Measurements from ENCODE around the gene GALNT6.

DNA sequence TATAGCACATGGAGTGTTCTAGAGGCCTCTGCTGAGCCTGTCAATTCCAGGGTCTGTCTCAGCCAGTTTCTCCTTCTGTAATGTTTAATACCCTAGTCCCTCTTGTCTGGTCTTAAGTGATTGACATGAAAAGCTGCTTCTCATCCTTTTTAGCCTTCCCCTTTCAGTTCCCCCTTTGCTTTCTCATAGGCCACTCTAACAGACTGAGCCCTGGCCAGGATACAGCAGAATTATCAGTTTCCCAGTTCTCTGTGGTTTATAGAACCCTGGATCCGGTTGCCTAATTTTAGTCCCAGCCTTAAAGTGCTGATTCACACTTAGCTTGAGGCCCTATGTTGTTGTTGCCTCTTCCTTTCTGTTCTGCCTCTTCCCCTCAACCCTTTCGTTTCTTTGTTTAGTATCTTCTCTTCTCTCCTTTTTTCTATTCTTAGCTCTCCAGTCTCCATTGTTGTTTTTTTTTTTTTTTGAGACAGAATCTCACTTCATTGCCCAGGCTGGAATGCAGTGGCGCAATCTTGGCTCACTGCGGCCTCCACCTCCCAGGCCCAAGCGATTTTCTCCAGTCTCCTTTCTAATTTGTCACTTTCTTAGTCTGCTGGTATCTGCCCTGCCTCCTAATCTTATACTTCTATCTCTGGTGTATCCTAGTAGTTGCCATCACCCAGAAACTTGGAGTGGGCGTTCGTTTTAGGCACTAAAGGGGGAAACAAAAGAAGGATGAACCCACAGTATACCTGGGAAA, 64.3 kb downstream of the GALNT6 start:
- TF ChIP-seq, protein P1, sequence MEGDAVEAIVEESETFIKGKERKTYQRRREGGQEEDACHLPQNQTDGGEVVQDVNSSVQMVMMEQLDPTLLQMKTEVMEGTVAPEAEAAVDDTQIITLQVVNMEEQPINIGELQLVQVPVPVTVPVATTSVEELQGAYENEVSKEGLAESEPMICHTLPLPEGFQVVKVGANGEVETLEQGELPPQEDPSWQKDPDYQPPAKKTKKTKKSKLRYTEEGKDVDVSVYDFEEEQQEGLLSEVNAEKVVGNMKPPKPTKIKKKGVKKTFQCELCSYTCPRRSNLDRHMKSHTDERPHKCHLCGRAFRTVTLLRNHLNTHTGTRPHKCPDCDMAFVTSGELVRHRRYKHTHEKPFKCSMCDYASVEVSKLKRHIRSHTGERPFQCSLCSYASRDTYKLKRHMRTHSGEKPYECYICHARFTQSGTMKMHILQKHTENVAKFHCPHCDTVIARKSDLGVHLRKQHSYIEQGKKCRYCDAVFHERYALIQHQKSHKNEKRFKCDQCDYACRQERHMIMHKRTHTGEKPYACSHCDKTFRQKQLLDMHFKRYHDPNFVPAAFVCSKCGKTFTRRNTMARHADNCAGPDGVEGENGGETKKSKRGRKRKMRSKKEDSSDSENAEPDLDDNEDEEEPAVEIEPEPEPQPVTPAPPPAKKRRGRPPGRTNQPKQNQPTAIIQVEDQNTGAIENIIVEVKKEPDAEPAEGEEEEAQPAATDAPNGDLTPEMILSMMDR (IDR thresholded peaks at IDR 0.05) = no peak
- no peak for TF ChIP-seq POLR2A (IDR thresholded peaks at IDR 0.05)
